Right atrium auricular region (tissue), 2 donors: Measurements from ENCODE around the gene TEK. TPM values are rescaled to one million over a fixed set of nuclear protein-coding genes. Genes with fewer than 3 reads are reported as not detected.

Experiments
- DNase-seq: peaks from one replicate; pipeline ENCODE4 v3.0.0-alpha.2; 2019; ENCODE audit warnings: low spot score
- H3K27ac ChIP-seq, 2 donors: fragments of 200-600 bp; sonication (generic); 1 replicate in 1 of 2; 2 replicates in 1 of 2; pipeline ENCODE4 v1.5.1; 2016 to 2019
- H3K27me3 ChIP-seq, 2 donors: fragments of 200-600 bp; sonication (generic); one replicate each; pipeline versions ENCODE4 v1.5.1 to v1.6.0; 2017 to 2019
- H3K36me3 ChIP-seq: fragments of 200-600 bp; sonication (generic); one replicate; pipeline ENCODE4 v1.5.1; 2016
- H3K4me1 ChIP-seq, 2 donors: fragments of 200-600 bp; sonication (generic); one replicate each; pipeline versions ENCODE4 v1.5.1 to v1.6.0; 2017 to 2019
- H3K4me3 ChIP-seq, 2 donors: fragments of 200-600 bp; sonication (generic); 1 replicate in 1 of 2; 2 replicates in 1 of 2; pipeline ENCODE4 v1.5.1; 2017 to 2019; ENCODE audit warnings: mild to moderate bottlenecking in 1 of 2, moderate library complexity in 1 of 2
- H3K9me3 ChIP-seq, 2 donors: fragments of 200-600 bp; sonication (generic); one replicate each; pipeline ENCODE4 v1.5.1; 2019
- total RNA-seq, 2 donors: library from RNA; depleted of rRNA; stranded (reverse); fragments of >200 nt; gene quantifications; one replicate each; pipeline ENCODE4 v1.1.0, GENCODE V29; 2016
- TF ChIP-seq, protein P1 (sequence below), 2 donors: fragments of 200-600 bp; sonication (generic); IDR thresholded peaks; one replicate each; pipeline ENCODE4 v1.5.1; 2019; ENCODE audit warnings: antibody characterized with exemption in 2 of 2

The TEK gene
- 10 to 100 TPM; 16.7 to 30.7 TPM for total RNA-seq

DNA sequence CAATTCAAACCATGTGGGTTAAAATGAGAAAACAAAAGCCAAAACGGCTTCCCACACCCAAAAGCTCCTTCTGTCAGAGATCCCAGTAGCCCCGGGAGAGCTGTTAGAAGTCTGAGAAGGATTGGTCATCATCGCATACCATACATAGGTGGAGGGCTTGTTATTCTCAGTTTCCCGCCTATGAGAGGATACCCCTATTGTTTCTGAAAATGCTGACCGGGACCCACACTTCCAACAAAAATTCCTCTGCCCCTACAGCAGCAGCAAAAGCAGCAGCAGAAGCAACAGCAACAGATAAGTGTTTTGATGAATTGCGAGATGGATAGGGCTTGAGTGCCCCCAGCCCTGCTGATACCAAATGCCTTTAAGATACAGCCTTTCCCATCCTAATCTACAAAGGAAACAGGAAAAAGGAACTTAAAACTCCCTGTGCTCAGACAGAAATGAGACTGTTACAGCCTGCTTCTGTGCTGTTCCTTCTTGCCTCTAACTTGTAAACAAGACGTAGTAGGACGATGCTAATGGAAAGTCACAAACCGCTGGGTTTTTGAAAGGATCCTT is at the start of gene TEK:
TEK (plus strand) TSS at position 245 of the 561 bp plus-strand sequence. CDS start 366 bp downstream, outside the sequence.
- no peaks in the 10 kb centered on the region for H3K4me1 ChIP-seq
- H3K27me3 ChIP-seq, result no peaks in the 10 kb centered on the region
- no peaks in the 10 kb centered on the region for H3K9me3 ChIP-seq
- DNase-seq, result no peak
- TF ChIP-seq, protein P1, sequence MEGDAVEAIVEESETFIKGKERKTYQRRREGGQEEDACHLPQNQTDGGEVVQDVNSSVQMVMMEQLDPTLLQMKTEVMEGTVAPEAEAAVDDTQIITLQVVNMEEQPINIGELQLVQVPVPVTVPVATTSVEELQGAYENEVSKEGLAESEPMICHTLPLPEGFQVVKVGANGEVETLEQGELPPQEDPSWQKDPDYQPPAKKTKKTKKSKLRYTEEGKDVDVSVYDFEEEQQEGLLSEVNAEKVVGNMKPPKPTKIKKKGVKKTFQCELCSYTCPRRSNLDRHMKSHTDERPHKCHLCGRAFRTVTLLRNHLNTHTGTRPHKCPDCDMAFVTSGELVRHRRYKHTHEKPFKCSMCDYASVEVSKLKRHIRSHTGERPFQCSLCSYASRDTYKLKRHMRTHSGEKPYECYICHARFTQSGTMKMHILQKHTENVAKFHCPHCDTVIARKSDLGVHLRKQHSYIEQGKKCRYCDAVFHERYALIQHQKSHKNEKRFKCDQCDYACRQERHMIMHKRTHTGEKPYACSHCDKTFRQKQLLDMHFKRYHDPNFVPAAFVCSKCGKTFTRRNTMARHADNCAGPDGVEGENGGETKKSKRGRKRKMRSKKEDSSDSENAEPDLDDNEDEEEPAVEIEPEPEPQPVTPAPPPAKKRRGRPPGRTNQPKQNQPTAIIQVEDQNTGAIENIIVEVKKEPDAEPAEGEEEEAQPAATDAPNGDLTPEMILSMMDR (IDR thresholded peaks at IDR 0.05), result no peak
- H3K4me3 ChIP-seq, result peak within 1 kb of the TSS; percentile 27 to 41
- H3K36me3 ChIP-seq, result no peaks in the 10 kb centered on the region
- H3K27ac ChIP-seq, result peak within 1 kb of the TSS; percentile 45 to 63

DNA sequence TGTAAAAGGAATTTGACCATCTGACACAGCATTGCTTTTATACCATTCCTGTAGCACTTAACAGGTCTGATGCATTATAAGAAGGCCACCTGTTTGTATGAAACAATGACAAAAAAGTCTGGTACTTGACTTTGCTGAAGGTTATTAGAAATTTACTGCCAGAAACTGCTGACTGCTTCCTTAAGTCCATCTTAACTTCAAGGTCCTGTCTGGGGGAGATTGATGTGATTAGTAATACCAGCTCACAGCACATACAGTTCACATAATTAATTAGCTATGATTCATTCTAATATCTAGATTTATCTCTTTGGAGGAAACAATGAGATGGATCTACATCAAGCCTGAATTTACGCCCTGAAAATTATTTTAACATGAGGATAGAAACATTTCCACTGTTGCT is 49.6 kb upstream of the TEK start:
- H3K27me3 ChIP-seq, result no peaks in the 10 kb centered on the region
- no peaks in the 10 kb centered on the region for H3K4me1 ChIP-seq
- H3K9me3 ChIP-seq, result no peaks in the 10 kb centered on the region
- H3K36me3 ChIP-seq, result no peaks in the 10 kb centered on the region
- TF ChIP-seq, protein P1 (IDR thresholded peaks at IDR 0.05), result no peak
- no peak overlapping the region for H3K27ac ChIP-seq
- DNase-seq, result no peak
- H3K4me3 ChIP-seq, result no peak overlapping the region

DNA sequence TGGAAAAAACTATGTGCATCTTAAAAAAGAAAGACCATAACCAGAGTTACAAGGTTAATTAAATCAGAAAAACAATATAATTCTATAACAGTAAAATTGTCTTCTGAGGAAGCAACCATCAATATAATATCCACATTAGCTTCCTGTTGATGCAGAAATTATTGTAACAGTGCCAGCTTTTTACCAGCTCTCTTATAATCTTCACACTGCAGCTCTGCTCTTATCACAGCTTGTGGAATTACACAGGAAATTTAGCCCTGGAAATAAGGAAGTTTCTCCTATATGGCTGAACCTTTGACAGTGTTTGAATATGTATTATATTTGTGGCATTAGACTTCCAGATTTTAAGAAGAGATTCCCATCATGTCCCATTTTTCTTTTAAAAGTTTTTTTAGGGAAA is 49.1 kb upstream of the TEK start:
- Histone ChIP-seq H3K4me1 (no peaks in the 10 kb centered on the region), H3K4me3 (no peak overlapping the region), H3K27ac (no peak overlapping the region), H3K36me3 (no peaks in the 10 kb centered on the region), H3K9me3 (no peaks in the 10 kb centered on the region), H3K27me3 (no peaks in the 10 kb centered on the region)
- TF ChIP-seq, protein P1 (IDR thresholded peaks at IDR 0.05), result no peak
- DNase-seq, result no peak

DNA sequence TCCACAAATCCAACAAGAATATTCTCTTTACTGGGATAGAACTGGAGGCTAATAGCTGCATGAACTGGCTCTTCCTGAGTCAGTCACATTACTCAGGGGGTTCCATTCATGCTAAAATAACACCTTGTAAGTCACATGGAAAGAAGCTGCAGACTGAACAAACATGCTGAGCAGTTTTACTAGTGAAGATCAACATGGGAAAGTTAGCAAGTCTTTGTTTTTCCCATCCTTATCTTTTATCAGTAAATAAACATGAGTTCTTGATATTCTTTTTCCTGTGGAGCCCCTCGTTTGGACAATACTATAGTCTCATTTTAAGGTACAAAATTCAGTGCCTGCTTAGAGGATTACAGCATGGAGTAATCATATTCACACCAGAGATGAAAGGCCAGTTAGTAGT is 43.7 kb upstream of the TEK start:
- H3K27me3 ChIP-seq, result no peaks in the 10 kb centered on the region
- H3K36me3 ChIP-seq, result no peaks in the 10 kb centered on the region
- no peak overlapping the region for H3K27ac ChIP-seq
- DNase-seq, result no peak
- H3K4me3 ChIP-seq, result no peak overlapping the region
- TF ChIP-seq, protein P1 (IDR thresholded peaks at IDR 0.05), result no peak
- H3K9me3 ChIP-seq, result no peaks in the 10 kb centered on the region
- H3K4me1 ChIP-seq, result no peaks in the 10 kb centered on the region

DNA sequence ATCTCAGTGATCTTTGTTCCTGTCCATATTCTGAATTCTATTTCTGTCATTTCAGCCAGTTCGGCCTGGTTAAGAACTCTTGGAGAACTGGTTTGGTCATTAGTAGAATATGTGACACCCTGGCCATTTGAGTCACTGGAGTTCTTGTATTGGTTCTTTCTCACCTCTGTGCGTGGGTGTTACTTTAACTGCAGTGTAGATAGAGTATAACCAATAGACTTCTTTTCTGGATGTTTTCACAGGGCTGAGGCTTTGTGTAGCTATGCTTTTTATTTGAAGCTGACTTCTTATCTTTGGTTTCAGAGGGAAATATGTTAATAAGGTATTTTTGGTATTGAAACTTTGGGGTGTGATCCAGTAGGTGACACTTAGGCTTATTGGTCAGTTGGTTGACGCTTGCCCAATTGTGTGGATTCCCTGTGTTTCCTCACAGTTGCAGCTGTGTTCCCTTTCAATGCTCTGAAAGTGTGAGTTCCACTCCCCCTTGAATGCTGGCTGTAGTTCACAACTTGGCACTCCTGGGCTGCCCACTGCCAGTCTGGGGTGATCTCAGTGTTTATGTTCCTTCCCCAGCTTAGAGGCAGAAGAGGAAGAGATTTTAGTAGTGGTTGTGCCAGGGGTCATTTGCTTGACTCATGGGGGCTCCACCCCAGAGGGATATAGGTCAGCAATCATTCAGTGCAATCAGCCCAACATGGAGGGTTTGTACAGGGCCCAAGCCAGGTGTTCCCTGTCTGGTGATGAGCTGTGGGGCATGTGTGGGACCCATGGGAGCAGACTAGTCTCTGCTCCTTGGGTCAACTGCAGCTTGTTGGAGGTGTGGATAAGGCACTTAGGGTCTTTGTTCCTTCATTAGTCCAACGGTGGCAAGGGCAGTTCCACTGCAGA is 34.9 kb upstream of the TEK start:
- TF ChIP-seq, protein P1 (IDR thresholded peaks at IDR 0.05), result no peak
- H3K36me3 ChIP-seq, result no peaks in the 10 kb centered on the region
- no peak overlapping the region for H3K27ac ChIP-seq
- no peaks in the 10 kb centered on the region for H3K4me1 ChIP-seq
- no peaks in the 10 kb centered on the region for H3K9me3 ChIP-seq
- no peak for DNase-seq
- H3K27me3 ChIP-seq, result no peaks in the 10 kb centered on the region
- H3K4me3 ChIP-seq, result no peak overlapping the region
